ENCODE data around the gene PRLHR. TPM values are rescaled to one million over a fixed set of nuclear protein-coding genes. Genes with fewer than 3 reads are reported as not detected.

The PRLHR gene
- total RNA-seq, 2 experiments from 2014 or later: not detected

DNA sequence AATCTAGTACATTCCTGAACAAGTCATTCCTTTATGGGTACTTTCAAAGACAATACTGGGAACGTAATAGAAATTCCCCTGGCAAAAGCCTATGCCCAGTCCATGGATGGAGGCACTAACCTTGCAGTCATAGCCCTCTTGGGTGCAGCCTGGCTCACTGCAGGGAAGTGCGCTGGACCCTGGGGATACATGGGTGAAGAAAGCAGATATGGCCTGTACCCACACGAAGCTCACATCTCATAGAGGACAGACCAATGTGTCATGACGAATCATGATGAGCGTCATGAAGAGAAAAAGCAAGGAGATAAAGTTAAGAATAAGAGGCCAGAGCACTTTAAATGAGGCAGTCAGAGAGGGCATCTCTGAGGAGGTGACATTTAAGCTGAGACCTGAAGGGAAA lies 11.8 kb downstream of the PRLHR start:
- Mint-ChIP-seq H3K4me1 (no peaks in the 10 kb centered on the region), H3K4me3 (no peak overlapping the region), H3K27ac (no peak overlapping the region), H3K36me3 (no peaks in the 10 kb centered on the region), H3K9me3 (ENCODE audit: low read depth) (no peaks in the 10 kb centered on the region), H3K27me3 (peaks cover 3% of the 10 kb centered on the region)
- CTCF ChIA-PET: interaction anchor here (1.3 kb wide), 1 partner anchor 15 kb away, joined by 3 read pairs; no protein-coding TSS in a partner anchor
- ATAC-seq (no peak), DNase-seq (peak; percentile 21)

DNA sequence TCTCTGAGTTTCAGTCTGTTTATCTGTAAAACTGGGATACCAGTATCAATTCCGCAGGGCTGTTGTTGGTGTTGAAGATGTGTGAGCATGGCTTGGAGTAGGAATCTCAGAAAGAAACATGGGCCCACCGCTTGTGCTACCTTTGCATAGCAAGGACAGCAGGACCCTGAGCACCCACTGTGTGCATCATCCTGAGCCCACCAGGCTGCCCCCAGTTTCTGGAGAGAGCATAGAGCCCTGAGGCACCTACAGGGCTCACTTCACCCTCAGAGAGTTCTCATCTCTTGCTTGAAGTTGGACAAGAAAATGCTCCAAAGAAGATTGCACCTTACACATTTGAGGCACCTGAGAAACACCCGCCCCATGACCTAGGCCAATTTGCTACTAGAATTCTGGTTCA lies 12.9 kb downstream of the PRLHR start:
- CTCF ChIA-PET: interaction anchor here (1.1 kb wide), 1 partner anchor 14 kb away, joined by 4 read pairs; no protein-coding TSS in a partner anchor
- H3K27ac Mint-ChIP-seq: no peak overlapping the region
- no peaks in the 10 kb centered on the region for H3K4me1 Mint-ChIP-seq
- ATAC-seq: no peak
- no peaks in the 10 kb centered on the region for H3K36me3 Mint-ChIP-seq
- H3K9me3 Mint-ChIP-seq (ENCODE audit: low read depth): no peaks in the 10 kb centered on the region
- DNase-seq: no peak
- no peak overlapping the region for H3K4me3 Mint-ChIP-seq
- H3K27me3 Mint-ChIP-seq: peaks cover 7% of the 10 kb centered on the region

DNA sequence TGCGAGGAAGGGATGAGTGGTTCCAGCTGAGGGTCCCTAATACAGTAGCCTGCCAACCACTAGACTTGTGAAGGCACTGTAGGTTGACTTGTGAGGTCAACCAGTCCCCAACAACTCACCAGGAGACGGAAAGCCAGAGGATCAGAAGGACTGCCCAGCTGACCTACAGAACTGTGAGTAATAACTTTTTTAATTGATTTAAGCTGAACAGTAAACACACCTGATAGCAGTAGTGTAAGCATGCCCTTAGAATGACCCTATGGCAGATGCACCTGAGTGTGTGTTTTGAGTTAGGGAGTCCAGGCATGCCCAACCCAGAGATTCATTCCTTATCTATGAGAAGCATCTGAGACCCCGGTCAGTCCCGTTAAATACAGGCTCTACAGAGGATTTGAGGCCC lies 14.1 kb downstream of the PRLHR start:
- H3K4me1 Mint-ChIP-seq: no peaks in the 10 kb centered on the region
- CTCF ChIA-PET: interaction anchor here (1.2 kb wide), 1 partner anchor 13 kb away, joined by 4 read pairs; no protein-coding TSS in a partner anchor
- ATAC-seq: no peak

DNA sequence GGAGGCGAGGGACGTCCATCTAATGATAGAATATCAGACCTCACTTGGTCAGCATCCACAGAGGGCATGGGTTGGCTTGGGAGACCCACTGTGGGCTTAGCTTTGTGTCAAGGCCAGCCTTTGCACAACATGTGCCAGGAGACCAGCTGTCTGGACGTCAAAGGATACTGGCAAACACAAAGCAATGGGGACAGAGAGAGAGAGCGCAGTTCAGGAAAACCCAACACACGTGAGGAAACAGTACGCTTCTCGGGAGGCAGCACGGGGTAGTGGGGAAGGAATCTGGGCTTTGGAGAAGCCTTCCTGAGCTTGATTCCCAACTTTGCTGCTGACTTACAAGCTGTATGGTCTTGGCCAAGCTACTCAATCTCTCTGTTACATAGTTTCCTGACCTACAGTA lies 14.7 kb downstream of the PRLHR start:
- no peaks in the 10 kb centered on the region for H3K9me3 Mint-ChIP-seq (ENCODE audit: low read depth)
- peaks cover 13% of the 10 kb centered on the region for H3K27me3 Mint-ChIP-seq
- no peak overlapping the region for H3K27ac Mint-ChIP-seq
- H3K36me3 Mint-ChIP-seq: no peaks in the 10 kb centered on the region
- H3K4me1 Mint-ChIP-seq: no peaks in the 10 kb centered on the region
- ATAC-seq (no peak), DNase-seq (no peak)
- CTCF ChIA-PET: interaction anchor here (1.2 kb wide), 1 partner anchor 12 kb away, joined by 4 read pairs; no protein-coding TSS in a partner anchor
- no peak overlapping the region for H3K4me3 Mint-ChIP-seq

More for the DNA sequence above, 14.1 kb downstream of the PRLHR start:
- DNase-seq: no peak
- Mint-ChIP-seq H3K9me3 (ENCODE audit: low read depth) (no peaks in the 10 kb centered on the region), H3K36me3 (no peaks in the 10 kb centered on the region), H3K27me3 (peaks cover 13% of the 10 kb centered on the region), H3K4me3 (no peak overlapping the region), H3K27ac (no peak overlapping the region)

DNA sequence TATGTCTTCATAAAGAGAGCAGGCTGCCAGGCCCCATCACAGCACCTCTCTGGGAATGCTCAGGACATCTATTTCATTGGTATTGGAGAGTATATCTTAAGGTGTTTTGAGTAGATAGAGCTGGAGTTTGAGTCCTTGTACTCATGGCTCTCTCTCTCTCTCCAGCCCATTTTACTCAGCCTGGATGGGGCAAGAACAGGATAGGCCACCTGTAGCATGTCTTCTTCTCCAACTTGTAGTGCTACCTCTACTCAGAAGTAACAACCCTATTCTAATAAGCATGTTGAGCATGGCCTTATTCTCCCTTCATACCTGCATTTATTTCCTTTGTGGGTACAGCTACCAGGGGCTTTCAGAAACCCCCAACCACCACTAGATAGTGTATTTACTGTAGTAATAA lies 21.9 kb downstream of the PRLHR start:
- Mint-ChIP-seq H3K27ac (no peak overlapping the region), H3K27me3 (peaks cover 17% of the 10 kb centered on the region), H3K4me3 (no peak overlapping the region), H3K9me3 (ENCODE audit: low read depth) (no peaks in the 10 kb centered on the region), H3K4me1 (peaks cover 2% of the 10 kb centered on the region), H3K36me3 (no peaks in the 10 kb centered on the region)
- DNase-seq (no peak), ATAC-seq (no peak)
- CTCF ChIA-PET: interaction anchor here (0.6 kb wide), 1 partner anchor 169 kb away, joined by 3 read pairs; no protein-coding TSS in a partner anchor

DNA sequence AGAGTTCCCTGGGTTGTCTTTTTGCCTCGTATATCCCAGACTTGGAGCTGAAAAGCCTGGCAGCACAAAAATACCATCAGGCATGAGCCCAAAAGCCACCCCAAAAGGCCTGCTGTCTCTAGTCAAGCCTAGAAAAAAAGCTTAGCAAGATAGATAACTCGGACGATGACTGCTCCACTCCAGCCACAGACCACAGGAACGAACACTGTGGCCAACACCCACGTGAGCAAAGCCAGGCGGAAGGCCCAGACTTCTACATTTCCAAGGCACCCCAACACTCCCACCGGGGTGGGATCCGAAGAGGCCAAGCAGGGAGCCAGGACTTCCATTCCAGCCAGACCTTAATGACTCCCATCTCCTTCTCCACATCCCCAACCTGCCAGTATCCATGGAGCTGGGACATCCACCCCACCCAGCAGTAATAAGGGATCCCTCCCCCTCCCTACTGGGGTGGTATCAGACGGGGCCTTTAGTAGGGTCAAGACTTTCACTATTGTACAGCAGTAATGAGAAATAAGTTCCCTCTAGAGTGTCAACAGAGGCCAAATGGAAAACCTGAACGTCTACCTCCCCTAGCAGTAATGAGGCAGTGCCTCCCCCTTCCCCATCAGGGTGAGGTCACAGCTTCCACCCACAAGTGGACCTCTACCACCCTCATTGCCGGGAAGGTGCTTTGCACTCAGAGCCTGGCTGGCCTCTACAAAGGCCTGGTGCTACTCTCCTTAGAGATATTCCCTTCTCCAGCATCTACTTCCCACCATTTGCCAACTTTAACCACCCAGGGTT lies 23.0 kb downstream of the PRLHR start:
- Mint-ChIP-seq H3K27ac (no peak overlapping the region), H3K27me3 (peaks cover 13% of the 10 kb centered on the region), H3K4me1 (peaks cover 2% of the 10 kb centered on the region), H3K9me3 (ENCODE audit: low read depth) (no peaks in the 10 kb centered on the region), H3K4me3 (no peak overlapping the region), H3K36me3 (no peaks in the 10 kb centered on the region)
- ATAC-seq: no peak
- no peak for DNase-seq
- CTCF ChIA-PET: no interaction called here

DNA sequence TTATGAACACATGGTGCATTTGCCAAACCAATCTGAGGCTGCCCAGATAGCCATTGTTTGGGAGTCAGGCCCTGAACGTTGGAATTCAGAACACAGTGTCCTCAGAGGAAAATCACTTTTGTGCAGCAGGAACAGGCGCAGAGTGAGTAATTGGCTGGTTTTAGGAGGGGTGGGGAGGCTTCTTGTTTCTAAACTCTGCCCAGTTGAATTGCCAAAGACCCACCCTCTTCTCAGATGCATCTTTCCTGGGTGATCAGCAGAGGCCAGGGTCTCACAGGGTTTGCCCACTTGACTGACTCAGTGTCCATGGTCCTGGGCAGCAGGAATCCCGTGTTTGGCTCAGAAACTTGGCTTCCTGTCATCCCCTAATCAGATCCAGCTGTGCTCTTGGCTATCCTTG lies 24.3 kb downstream of the PRLHR start:
- Mint-ChIP-seq H3K4me1 (peaks cover 2% of the 10 kb centered on the region), H3K27me3 (peaks cover 8% of the 10 kb centered on the region), H3K9me3 (ENCODE audit: low read depth) (no peaks in the 10 kb centered on the region), H3K27ac (no peak overlapping the region), H3K4me3 (no peak overlapping the region), H3K36me3 (no peaks in the 10 kb centered on the region)
- DNase-seq (no peak), ATAC-seq (no peak)
- CTCF ChIA-PET: interaction anchor here (3.7 kb wide), 1 partner anchor 149 kb away, joined by 45 read pairs; no protein-coding TSS in a partner anchor

DNA sequence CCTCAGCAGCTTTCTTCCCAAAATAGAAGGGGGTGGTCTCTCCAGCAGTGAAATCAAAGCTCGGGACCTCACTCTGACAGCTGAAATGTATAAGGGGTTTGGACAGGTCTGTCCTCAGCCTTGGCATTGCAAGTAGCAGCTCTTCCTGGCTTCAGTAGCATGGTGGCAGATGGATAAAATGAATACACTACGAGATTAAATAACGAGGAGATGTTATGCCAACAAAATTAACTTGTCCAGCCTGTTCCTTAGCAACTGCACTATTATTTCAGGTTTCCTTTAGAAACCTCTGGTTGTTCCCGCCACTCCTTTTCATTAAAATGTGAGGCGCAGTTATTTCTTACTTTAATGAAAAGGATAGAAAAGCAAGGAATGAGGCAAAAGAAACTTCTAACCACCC lies 24.9 kb downstream of the PRLHR start:
- Mint-ChIP-seq H3K4me1 (peaks cover 2% of the 10 kb centered on the region), H3K9me3 (ENCODE audit: low read depth) (no peaks in the 10 kb centered on the region), H3K4me3 (no peak overlapping the region), H3K36me3 (no peaks in the 10 kb centered on the region), H3K27ac (no peak overlapping the region), H3K27me3 (peaks cover 8% of the 10 kb centered on the region)
- CTCF ChIA-PET: interaction anchor here (1.8 to 3.7 kb wide), 4 partner anchors 8 to 279 kb away, joined by 4 to 45 read pairs (median 12); partner anchors contain the start of gene PRLHR
- DNase-seq: no peak
- ATAC-seq: no peak

DNA sequence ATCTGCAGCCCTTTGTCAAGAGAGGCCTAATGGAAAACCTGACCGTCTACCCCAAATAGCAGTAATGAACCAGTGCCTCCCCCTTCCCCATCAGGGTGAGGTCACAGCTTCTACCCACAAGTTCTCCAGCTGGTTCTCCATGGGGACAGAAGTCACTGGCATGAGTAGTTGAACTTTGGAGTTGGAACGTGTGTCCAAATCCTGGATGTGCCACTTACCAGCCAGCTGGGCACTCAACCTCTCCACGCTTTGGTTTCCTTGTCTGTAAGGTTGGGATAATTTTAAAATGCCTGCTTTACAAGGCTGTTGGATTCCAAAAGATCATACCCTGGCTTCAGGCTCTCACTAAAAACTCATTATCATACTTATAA lies 25.6 kb downstream of the PRLHR start:
- Mint-ChIP-seq H3K9me3 (ENCODE audit: low read depth) (no peaks in the 10 kb centered on the region), H3K4me1 (peaks cover 2% of the 10 kb centered on the region), H3K4me3 (no peak overlapping the region), H3K27me3 (peaks cover 8% of the 10 kb centered on the region), H3K36me3 (no peaks in the 10 kb centered on the region), H3K27ac (no peak overlapping the region)
- DNase-seq (no peak), ATAC-seq (no peak)
- CTCF ChIA-PET: interaction anchor here (1.0 to 3.7 kb wide), 8 partner anchors 9 to 280 kb away, joined by 3 to 45 read pairs (median 8); partner anchors contain the start of gene PRLHR

DNA sequence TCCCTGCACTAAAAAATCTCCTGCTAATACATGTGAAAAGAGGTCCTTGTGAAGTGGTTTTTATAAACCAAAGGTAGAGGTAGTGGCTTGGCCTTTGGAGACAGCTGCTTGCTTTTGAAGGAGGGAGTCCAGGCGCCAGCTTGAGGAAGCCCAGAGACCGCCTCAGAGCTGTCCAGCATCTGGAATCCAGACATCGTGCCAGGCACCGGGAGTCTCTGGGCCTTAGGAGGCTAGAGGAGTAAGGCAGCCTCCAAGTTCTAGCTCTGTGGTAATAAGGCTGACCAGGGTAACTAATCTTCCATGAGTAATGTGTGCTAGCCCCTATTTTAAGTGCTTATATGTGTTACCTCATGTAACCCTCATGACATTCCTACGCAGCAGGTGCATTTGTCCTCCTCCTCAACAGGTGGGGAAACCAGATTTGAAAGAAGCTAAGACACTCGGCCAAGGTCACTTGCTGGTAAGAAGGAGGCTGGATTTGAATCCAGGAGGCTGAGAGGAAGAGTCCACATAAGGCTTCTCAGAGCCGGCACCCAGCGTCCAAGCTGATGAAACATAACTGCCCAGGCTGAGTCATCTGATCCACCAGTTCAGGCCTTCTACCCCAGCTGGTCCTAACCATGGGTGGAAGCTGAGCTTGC lies 26.1 kb downstream of the PRLHR start:
- ATAC-seq (no peak), DNase-seq (no peak)
- Mint-ChIP-seq H3K36me3 (no peaks in the 10 kb centered on the region), H3K9me3 (ENCODE audit: low read depth) (no peaks in the 10 kb centered on the region), H3K27me3 (peaks cover 4% of the 10 kb centered on the region), H3K27ac (no peak overlapping the region), H3K4me3 (no peak overlapping the region), H3K4me1 (peaks cover 2% of the 10 kb centered on the region)
- CTCF ChIA-PET: interaction anchor here (0.9 to 3.7 kb wide), 21 partner anchors 9 to 285 kb away, joined by 3 to 45 read pairs (median 5); partner anchors contain the start of gene PRLHR

DNA sequence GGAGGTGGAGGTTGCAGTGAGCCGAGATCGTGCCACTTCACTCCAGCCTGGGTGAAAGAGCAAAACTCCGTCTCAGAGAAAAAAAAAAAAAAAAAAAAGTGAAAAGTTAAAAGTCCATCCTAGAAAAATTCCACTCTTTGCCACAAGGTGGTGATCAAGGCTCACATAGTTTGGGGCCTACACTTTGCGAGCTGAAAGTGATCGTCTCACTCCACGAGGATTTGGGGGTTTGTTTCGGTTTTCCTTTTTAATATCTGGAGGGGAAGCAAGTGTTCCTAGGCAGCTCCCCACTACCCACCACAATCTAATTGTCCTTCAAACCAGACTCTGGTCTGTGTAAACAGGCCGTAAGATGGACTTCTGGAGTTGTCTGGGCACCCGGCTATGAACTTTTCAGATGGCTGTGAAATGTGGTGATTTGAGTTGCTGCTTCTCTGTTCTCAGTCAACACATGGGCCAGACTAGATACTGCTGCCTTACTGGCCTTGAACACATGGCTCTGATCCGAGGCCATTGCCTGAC lies 27.1 kb downstream of the PRLHR start:
- H3K27ac Mint-ChIP-seq: no peak overlapping the region
- peak; percentile 60 for ATAC-seq
- no peaks in the 10 kb centered on the region for H3K9me3 Mint-ChIP-seq (ENCODE audit: low read depth)
- H3K36me3 Mint-ChIP-seq: no peaks in the 10 kb centered on the region
- H3K4me3 Mint-ChIP-seq: no peak overlapping the region
- H3K4me1 Mint-ChIP-seq: peaks cover 2% of the 10 kb centered on the region
- CTCF ChIA-PET: interaction anchor here (0.7 to 3.7 kb wide), 37 partner anchors 9 to 1322 kb away, joined by 3 to 45 read pairs (median 3); partner anchors contain the start of gene PRLHR
- peak; percentile 61 for DNase-seq
- H3K27me3 Mint-ChIP-seq: peaks cover 7% of the 10 kb centered on the region

DNA sequence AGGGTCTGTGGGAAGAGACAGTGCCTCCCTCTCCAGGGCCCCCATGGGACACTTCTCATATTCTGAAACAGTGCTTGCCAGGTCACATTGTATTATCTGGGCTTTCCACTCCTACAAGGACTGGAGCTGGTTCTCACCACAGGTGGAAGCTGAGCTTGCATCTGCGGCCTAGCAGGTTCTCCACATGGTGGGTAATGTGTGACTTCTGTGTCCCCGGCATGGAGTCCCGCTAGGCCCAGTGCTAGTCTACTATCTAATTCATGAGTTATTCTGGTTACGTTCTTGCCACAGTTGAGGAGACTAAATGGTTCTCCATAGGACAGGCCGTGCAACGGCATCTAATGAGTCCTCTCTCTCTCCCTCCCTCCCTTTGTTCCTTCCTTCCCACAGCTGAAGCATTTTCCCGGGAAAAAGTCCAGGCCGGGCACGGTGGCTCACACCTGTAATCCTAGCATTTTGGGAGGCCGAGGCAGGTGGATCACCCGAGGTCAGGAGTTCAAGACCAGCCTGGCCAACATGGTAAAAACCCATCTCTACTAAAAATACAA lies 27.7 kb downstream of the PRLHR start:
- H3K27me3 Mint-ChIP-seq: peaks cover 8% of the 10 kb centered on the region
- ATAC-seq (no peak), DNase-seq (no peak)
- CTCF ChIA-PET: interaction anchor here (0.6 to 3.7 kb wide), 26 partner anchors 11 to 287 kb away, joined by 3 to 45 read pairs (median 3); no protein-coding TSS in a partner anchor
- H3K36me3 Mint-ChIP-seq: no peaks in the 10 kb centered on the region
- no peaks in the 10 kb centered on the region for H3K9me3 Mint-ChIP-seq (ENCODE audit: low read depth)
- no peak overlapping the region for H3K4me3 Mint-ChIP-seq
- no peak overlapping the region for H3K27ac Mint-ChIP-seq
- H3K4me1 Mint-ChIP-seq: peaks cover 2% of the 10 kb centered on the region

DNA sequence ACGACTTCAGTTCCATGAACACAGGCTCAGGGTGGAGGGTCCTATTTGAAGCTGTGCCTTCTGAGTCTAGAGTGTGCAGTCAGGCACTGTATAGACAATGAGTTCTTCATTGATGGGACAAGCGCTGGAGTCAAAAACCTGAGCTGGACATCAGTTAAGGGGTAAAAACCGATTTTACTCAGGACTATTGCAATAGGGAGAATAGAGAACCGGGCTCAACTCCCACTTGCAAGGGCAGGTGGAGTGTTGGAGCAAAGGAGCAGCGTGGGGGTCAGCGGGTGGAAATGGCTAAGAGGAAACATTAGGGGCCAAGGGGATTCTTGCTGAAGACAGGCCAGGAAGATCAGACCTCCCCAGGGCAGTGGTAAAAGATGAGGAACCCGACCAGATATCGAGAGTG lies 28.5 kb downstream of the PRLHR start:
- ATAC-seq (no peak), DNase-seq (no peak)
- Mint-ChIP-seq H3K27ac (no peak overlapping the region), H3K27me3 (peaks cover 11% of the 10 kb centered on the region), H3K36me3 (no peaks in the 10 kb centered on the region), H3K9me3 (ENCODE audit: low read depth) (no peaks in the 10 kb centered on the region), H3K4me3 (no peak overlapping the region), H3K4me1 (peaks cover 2% of the 10 kb centered on the region)
- CTCF ChIA-PET: interaction anchor here (0.9 to 1.2 kb wide), 2 partner anchors 150 to 154 kb away, joined by 3 to 4 read pairs; no protein-coding TSS in a partner anchor

Data from activated CD8-positive, alpha-beta memory T cell treated with anti-CD3 and anti-CD28 coated beads, Interleukin-2, amount 10 ng/mL, durations not matched to agents 7 days and 5 days (primary cell).